HepG2 (cell line): ENCODE data around the gene OVOL3.

Source experiments
- CREB1 ChIP-seq, 2 experiments: fragments of 450-650 bp in 1 of 2; IDR thresholded peaks; 2 replicates each; pipeline ENCODE4 v1.6.1; 2016 to 2017; ENCODE audit warnings: control low read depth in 1 of 2, mild to moderate bottlenecking in 1 of 2, missing compliant biosample characterization in 1 of 2, missing genetic modification characterization in 1 of 2
- NFATC3 ChIP-seq: sonication (generic); formaldehyde crosslinking; IDR thresholded peaks from 2 replicates; pipeline ENCODE4 v1.5.1; 2020; ENCODE audit warnings: mild to moderate bottlenecking, missing genetic modification reagents
- ZNF138 ChIP-seq: sonication (generic); formaldehyde crosslinking; IDR thresholded peaks from 2 replicates; pipeline ENCODE4 v1.5.0; 2020; ENCODE audit warnings: mild to moderate bottlenecking, low read depth, missing genetic modification reagents

- peak; percentile 58 for TF ChIP-seq CREB1 (IDR thresholded peaks at IDR 0.05)
- 0 out of 2 replicates have a peak, but pooled peaks have one; percentile 40 for TF ChIP-seq CREB1 (CRISPR knock-in tag; IDR thresholded peaks at IDR 0.05)
- TF ChIP-seq NFATC3 = no peak
- TF ChIP-seq ZNF138 = no peak
Observed at GRCh38 chr19:36139473-36140303, 28.7 kb downstream of the OVOL3 start, which contains the start of gene CAPNS1.
